CD14-positive monocyte (primary cell): ENCODE data around the gene APOB. TPM values are rescaled to one million over a fixed set of nuclear protein-coding genes. Genes with fewer than 3 reads are reported as not detected.

Experiments
- DNase-seq, 3 donors: peaks; one replicate each; pipeline ENCODE4 v3.0.0-alpha.2; 2011 to 2022
- H2AFZ ChIP-seq: 2 replicates; pipeline ENCODE4 v1.6.0; 2012; ENCODE audit warnings: mild to moderate bottlenecking, low read depth, low read length, inconsistent platforms; ENCODE audit not compliant: insufficient read depth, poor library complexity, severe bottlenecking
- H3K27ac ChIP-seq, 2 donors: 1 replicate in 1 of 2; 2 replicates in 1 of 2; pipeline ENCODE4 v1.5.1; 2012 to 2013; ENCODE audit warnings: low read length in 2 of 2, control low read depth in 1 of 2, inconsistent platforms in 1 of 2, low read depth in 1 of 2, mild to moderate bottlenecking in 1 of 2
- H3K27me3 ChIP-seq, 2 donors: one replicate each; pipeline versions ENCODE4 v1.6.0 to v1.6.1; 2011 to 2013; ENCODE audit warnings: low read length in 2 of 2; ENCODE audit not compliant: control insufficient read depth in 2 of 2, insufficient read depth in 2 of 2
- H3K36me3 ChIP-seq, 2 donors: replicated peaks in 1 of 2; 1 replicate in 1 of 2; 2 replicates in 1 of 2; pipeline versions ENCODE4 v1.5.1 to v1.6.1; 2012 to 2013; ENCODE audit warnings: low read length in 2 of 2, control low read depth in 1 of 2, inconsistent platforms in 1 of 2, mild to moderate bottlenecking in 1 of 2; ENCODE audit not compliant: insufficient read depth in 2 of 2, control insufficient read depth in 1 of 2
- H3K4me1 ChIP-seq, 2 donors: 1 replicate in 1 of 2; 2 replicates in 1 of 2; pipeline versions ENCODE4 v1.5.1 to v1.6.1; 2012 to 2013; ENCODE audit warnings: low read length in 2 of 2, control low read depth in 1 of 2, inconsistent platforms in 1 of 2, mild to moderate bottlenecking in 1 of 2, moderate library complexity in 1 of 2; ENCODE audit not compliant: insufficient read depth in 2 of 2, control insufficient read depth in 1 of 2
- H3K4me2 ChIP-seq: replicated peaks from 2 replicates; pipeline ENCODE3; 2012; ENCODE audit warnings: low read length, moderate library complexity, mild to moderate bottlenecking; ENCODE audit not compliant: poor library complexity, severe bottlenecking; ENCODE audit errors: extremely low read depth
- H3K4me3 ChIP-seq, 3 experiments: fragments of 200-600 bp in 1 of 3; sonication (generic) in 1 of 3; replicated peaks in 1 of 3; 1 replicate in 2 of 3; 2 replicates in 1 of 3; pipeline ENCODE4 v1.5.1; 2011 to 2013; ENCODE audit warnings: low read length in 3 of 3, mild to moderate bottlenecking in 3 of 3, control low read depth in 2 of 3, low read depth in 2 of 3, inconsistent platforms in 1 of 3, moderate library complexity in 1 of 3
- H3K79me2 ChIP-seq: 2 replicates; pipeline ENCODE4 v1.6.0; 2012; ENCODE audit warnings: mild to moderate bottlenecking, control low read depth, inconsistent platforms, low read length, moderate library complexity; ENCODE audit not compliant: insufficient read depth
- H3K9ac ChIP-seq: 2 replicates; pipeline ENCODE4 v1.6.0; 2017; ENCODE audit warnings: low read length, mild to moderate bottlenecking; ENCODE audit not compliant: insufficient read depth, poor library complexity, severe bottlenecking
- H3K9me3 ChIP-seq, 2 donors: replicated peaks in 1 of 2; 1 replicate in 1 of 2; 2 replicates in 1 of 2; pipeline versions ENCODE4 v1.5.1 to v1.6.1; 2012 to 2013; ENCODE audit warnings: low read length in 2 of 2, control low read depth in 1 of 2; ENCODE audit not compliant: control insufficient read depth in 1 of 2, insufficient read depth in 1 of 2
- H4K20me1 ChIP-seq: 2 replicates; pipeline ENCODE4 v1.6.0; 2012; ENCODE audit warnings: mild to moderate bottlenecking, low read length, control low read depth, moderate library complexity; ENCODE audit not compliant: insufficient read depth
- H3K27ac Mint-ChIP-seq, 7 donors: one replicate each; pipeline ENCODE4 v1.8.0; 2020; ENCODE audit warnings: mild to moderate bottlenecking in 7 of 7, mixed read lengths in 7 of 7, moderate library complexity in 6 of 7, inconsistent platforms in 2 of 7
- H3K27me3 Mint-ChIP-seq, 3 donors: one replicate each; pipeline ENCODE4 v1.8.0; 2021 to 2022; ENCODE audit warnings: low read depth in 3 of 3, mild to moderate bottlenecking in 3 of 3, mixed read lengths in 3 of 3, moderate library complexity in 3 of 3, inconsistent platforms in 1 of 3
- H3K36me3 Mint-ChIP-seq, 2 donors: one replicate each; pipeline ENCODE4 v1.8.0; 2020; ENCODE audit warnings: mixed read lengths in 2 of 2, inconsistent platforms in 1 of 2, mild to moderate bottlenecking in 1 of 2
- H3K4me1 Mint-ChIP-seq: one replicate; pipeline ENCODE4 v1.8.0; 2020; ENCODE audit warnings: mild to moderate bottlenecking, mixed read lengths
- H3K4me3 Mint-ChIP-seq, 2 donors: one replicate each; pipeline ENCODE4 v1.8.0; 2020; ENCODE audit warnings: mild to moderate bottlenecking in 2 of 2, mixed read lengths in 2 of 2, moderate library complexity in 1 of 2
- H3K9me3 Mint-ChIP-seq, 7 donors: one replicate each; pipeline ENCODE4 v1.8.0; 2020 to 2022; ENCODE audit warnings: mixed read lengths in 7 of 7, mild to moderate bottlenecking in 6 of 7, moderate library complexity in 6 of 7, inconsistent platforms in 2 of 7
- CTCF ChIP-seq: fragments of 200-600 bp; IDR thresholded peaks from one replicate; pipeline ENCODE4 v1.8.0; 2022; ENCODE audit warnings: antibody characterized with exemption, mild to moderate bottlenecking
- WGBS: methylation state at CpG from one replicate; pipeline ENCODE4 v1.1.5; 2013; ENCODE audit warnings: missing lambda C conversion rate; ENCODE audit not compliant: insufficient coverage; 5-methylcytosine and 5-hydroxymethylcytosine counted together
- intact Hi-C, 2 donors: fragments of 100-400 bp; cut with micrococcal nuclease; formaldehyde crosslinking; loops; one replicate each; pipeline versions ENCODE4 v1.15.0 to v1.15.1; 2023
- polyA plus RNA-seq, 3 donors: library from polyadenylated mRNA; depleted of rRNA in 1 of 3; unstranded in 2 of 3; stranded (reverse) in 1 of 3; fragments of 300-500 nt in 2 of 3; fragments of >200 nt in 1 of 3; fragmentation: Illumina TruSeq in 2 of 3; gene quantifications; 1 replicate in 2 of 3; 2 replicates in 1 of 3; pipeline ENCODE4 v1.2.3, GENCODE V29; 2012 to 2021

APOB gene
- polyA plus RNA-seq, 3 donors: 0.02 TPM; not detected in 2

- Histone ChIP-seq H3K4me2 (no peak overlapping the region), H4K20me1 (no peaks in the 10 kb centered on the region), H3K4me1 (no peaks in the 10 kb centered on the region), H3K27ac (no peak overlapping the region), H3K79me2 (no peaks in the 10 kb centered on the region), H3K4me3 (no peak overlapping the region), H2AFZ (no peak overlapping the region), H3K27me3 (no peaks in the 10 kb centered on the region), H3K9me3 (no peaks in the 10 kb centered on the region), H3K36me3 (no peaks in the 10 kb centered on the region), H3K9ac (no peak overlapping the region)
- Mint-ChIP-seq H3K27ac (no peak overlapping the region), H3K4me3 (no peak overlapping the region), H3K27me3 (no peaks in the 10 kb centered on the region), H3K36me3 (no peaks in the 10 kb centered on the region), H3K9me3 (peaks cover 0 to 1% (median 0%) of the 10 kb centered on the region in 7 donors), H3K4me1 (no peaks in the 10 kb centered on the region)
- intact Hi-C loops: no loop called here
- DNase-seq: no peak
- 86% methylated on average over 3 of the region's 4 CpGs for WGBS
- no peak for TF ChIP-seq CTCF
Measured at GRCh38 chr2:21001225-21001946, 42.5 kb downstream of the APOB start.

- no peak overlapping the region for H2AFZ ChIP-seq
- WGBS: no CpG with 5 or more reads among the region's 4 CpGs
Measured at GRCh38 chr2:20999906-21000645, 43.8 kb downstream of the APOB start.

More at GRCh38 chr2:20999906-21000645, 43.8 kb downstream of the APOB start:
- H3K4me3 Mint-ChIP-seq: no peak overlapping the region
- no peak overlapping the region for H3K4me2 ChIP-seq
- H4K20me1 ChIP-seq: no peaks in the 10 kb centered on the region
- DNase-seq: no peak
- no peak overlapping the region for H3K9ac ChIP-seq
- intact Hi-C loops: no loop called here
- H3K36me3 ChIP-seq: no peaks in the 10 kb centered on the region
- no peaks in the 10 kb centered on the region for H3K27me3 Mint-ChIP-seq
- peaks cover 0 to 1% (median 0%) of the 10 kb centered on the region in 7 donors for H3K9me3 Mint-ChIP-seq
- H3K9me3 ChIP-seq: no peaks in the 10 kb centered on the region
- H3K4me1 ChIP-seq: no peaks in the 10 kb centered on the region
- no peaks in the 10 kb centered on the region for H3K79me2 ChIP-seq
- no peak overlapping the region for H3K4me3 ChIP-seq
- H3K36me3 Mint-ChIP-seq: no peaks in the 10 kb centered on the region
- TF ChIP-seq CTCF: no peak
- H3K4me1 Mint-ChIP-seq: no peaks in the 10 kb centered on the region
- no peaks in the 10 kb centered on the region for H3K27me3 ChIP-seq
- H3K27ac Mint-ChIP-seq: no peak overlapping the region
- no peak overlapping the region for H3K27ac ChIP-seq
